Glutamatergic neuron (in vitro differentiated cells): ENCODE measurements around the gene ATP1A2. TPM values are rescaled to one million over a fixed set of nuclear protein-coding genes. Genes with fewer than 3 reads are reported as not detected.

Source experiments
- DNase-seq: peaks from one replicate; pipeline ENCODE4 v3.0.0; 2022
- H3K27ac Mint-ChIP-seq: one replicate; pipeline ENCODE4 v1.8.0; 2020; ENCODE audit warnings: mild to moderate bottlenecking, mixed read lengths, inconsistent platforms; ENCODE audit not compliant: unreplicated experiment
- H3K27me3 Mint-ChIP-seq: one replicate; pipeline ENCODE4 v1.8.0; 2020; ENCODE audit warnings: mild to moderate bottlenecking, moderate library complexity, mixed read lengths, inconsistent platforms; ENCODE audit not compliant: unreplicated experiment
- H3K36me3 Mint-ChIP-seq: one replicate; pipeline ENCODE4 v1.8.0; 2020; ENCODE audit warnings: mild to moderate bottlenecking, mixed read lengths, inconsistent platforms; ENCODE audit not compliant: unreplicated experiment
- H3K4me1 Mint-ChIP-seq: one replicate; pipeline ENCODE4 v1.8.0; 2020; ENCODE audit warnings: mild to moderate bottlenecking, low read depth, mixed read lengths, inconsistent platforms; ENCODE audit not compliant: unreplicated experiment
- H3K4me3 Mint-ChIP-seq: one replicate; pipeline ENCODE4 v1.8.0; 2020; ENCODE audit warnings: mild to moderate bottlenecking, mixed read lengths, inconsistent platforms; ENCODE audit not compliant: unreplicated experiment
- H3K9me3 Mint-ChIP-seq: one replicate; pipeline ENCODE4 v1.8.0; 2020; ENCODE audit warnings: mild to moderate bottlenecking, moderate library complexity, mixed read lengths, inconsistent platforms; ENCODE audit not compliant: unreplicated experiment
- CTCF ChIP-seq: fragments of 200-600 bp; sonication (generic); IDR thresholded peaks from one replicate; pipeline ENCODE4 v1.5.0; 2021; ENCODE audit not compliant: partially characterized antibody, unreplicated experiment
- total RNA-seq: library from RNA; stranded (reverse); fragmentation: NEBNext Ultra II Directional; extraction: Animal tissue kit (Norgen Biotek cat#: 25700); gene quantifications from one replicate; pipeline ENCODE4 v1.2.1, GENCODE V29; 2021; ENCODE audit not compliant: unreplicated experiment

The ATP1A2 gene
- total RNA-seq, 1 donor from 2014 or later: not detected

DNA sequence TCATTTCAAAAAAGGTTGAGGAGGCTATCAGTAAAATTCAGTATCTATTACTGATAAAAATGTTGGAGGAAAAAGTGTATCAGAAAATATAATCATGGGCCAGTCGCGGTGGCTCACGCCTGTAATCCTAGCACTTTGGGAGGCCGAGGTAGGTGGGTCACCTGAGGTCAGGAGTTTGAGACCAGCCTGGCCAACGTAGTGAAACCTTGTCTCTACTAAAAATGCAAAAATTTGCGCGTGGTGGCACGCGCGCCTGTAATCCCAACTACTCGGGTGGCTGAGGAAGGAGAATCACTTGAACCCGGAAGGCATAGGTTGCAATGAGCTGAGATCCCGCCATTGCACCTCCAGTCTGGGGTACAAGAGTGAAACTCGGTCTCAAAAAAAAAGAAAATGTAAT is 30.5 kb downstream of the ATP1A2 start:
- DNase-seq: no peak
- H3K4me1 Mint-ChIP-seq: no peaks in the 10 kb centered on the region
- H3K4me3 Mint-ChIP-seq: no peak overlapping the region
- H3K36me3 Mint-ChIP-seq: no peaks in the 10 kb centered on the region
- H3K9me3 Mint-ChIP-seq: no peaks in the 10 kb centered on the region
- TF ChIP-seq CTCF: no peak
- no peak overlapping the region for H3K27ac Mint-ChIP-seq
- H3K27me3 Mint-ChIP-seq: peaks cover 2% of the 10 kb centered on the region

GRCh38 chr1:160148121-160148520 is 32.6 kb downstream of the ATP1A2 start:
- no peaks in the 10 kb centered on the region for H3K9me3 Mint-ChIP-seq
- H3K27ac Mint-ChIP-seq: no peak overlapping the region
- no peak for DNase-seq
- H3K36me3 Mint-ChIP-seq: no peaks in the 10 kb centered on the region
- no peak overlapping the region for H3K4me3 Mint-ChIP-seq
- peaks cover 2% of the 10 kb centered on the region for H3K27me3 Mint-ChIP-seq
- H3K4me1 Mint-ChIP-seq: no peaks in the 10 kb centered on the region
- no peak for TF ChIP-seq CTCF

- Mint-ChIP-seq H3K27ac (no peak overlapping the region), H3K36me3 (no peaks in the 10 kb centered on the region), H3K4me3 (no peak overlapping the region), H3K9me3 (no peaks in the 10 kb centered on the region), H3K4me1 (no peaks in the 10 kb centered on the region), H3K27me3 (peaks cover 2% of the 10 kb centered on the region)
- no peak for DNase-seq
- no peak for TF ChIP-seq CTCF
Observed at GRCh38 chr1:160149233-160149632, 33.7 kb downstream of the ATP1A2 start.

GRCh38 chr1:160149716-160150115 is 34.2 kb downstream of the ATP1A2 start:
- Mint-ChIP-seq H3K4me3 (no peak overlapping the region), H3K36me3 (no peaks in the 10 kb centered on the region), H3K27ac (no peak overlapping the region), H3K4me1 (no peaks in the 10 kb centered on the region), H3K27me3 (peaks cover 2% of the 10 kb centered on the region), H3K9me3 (no peaks in the 10 kb centered on the region)
- DNase-seq: no peak
- no peak for TF ChIP-seq CTCF

DNA sequence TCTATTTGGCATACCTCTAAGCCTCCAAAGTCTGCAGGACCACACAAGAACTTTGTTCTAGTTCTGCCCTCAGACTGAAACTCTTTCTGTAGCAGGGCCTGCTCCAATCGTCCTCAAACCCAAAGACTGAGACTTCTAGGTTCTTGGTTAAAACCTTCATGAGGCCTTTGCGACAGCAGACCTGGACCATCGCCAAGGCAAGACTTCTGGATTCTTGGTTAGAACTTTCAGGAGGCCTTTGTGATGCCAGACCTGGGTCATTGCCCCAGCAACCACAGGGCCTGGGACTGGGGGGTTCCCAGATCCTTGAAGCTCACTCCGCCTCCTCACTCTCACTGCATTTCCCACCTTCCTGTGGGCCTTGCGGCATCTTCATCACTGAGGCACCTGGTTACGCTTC is 35.7 kb downstream of the ATP1A2 start, which contains the start of gene ATP1A4:
Gene ATP1A4 (plus strand): TSS at position 301 of the 400 bp plus-strand sequence. CDS start 438 bp downstream, outside the sequence.
- TF ChIP-seq CTCF: no peak
- H3K4me3 Mint-ChIP-seq: no peak within 1 kb of the TSS
- DNase-seq: no peak
- no peaks in the 10 kb centered on the region for H3K4me1 Mint-ChIP-seq
- peaks cover 2% of the 10 kb centered on the region for H3K9me3 Mint-ChIP-seq
- H3K36me3 Mint-ChIP-seq: no peaks in the 10 kb centered on the region
- no peak within 1 kb of the TSS for H3K27ac Mint-ChIP-seq
- H3K27me3 Mint-ChIP-seq: peaks cover 2% of the 10 kb centered on the region
